ENCODE measurements around the gene MAP3K2. TPM values are rescaled to one million over a fixed set of nuclear protein-coding genes. Genes with fewer than 3 reads are reported as not detected.
A peak's percentile ranks its signal among the peaks of the same experiment; 100 is the strongest.
"Not testable (repeated sequence)": the region's sequence is repeated elsewhere in the genome, so short reads cannot be mapped to it uniquely, and the experiment has no call there.

MAP3K2 gene
- total RNA-seq, 4 donors from 2014 or later, result 33.8 to 46.4 (median 39.4) TPM

GRCh38 chr2:127413782-127414637 lies 26.2 kb upstream of the MAP3K2 start:
- H3K4me1 ChIP-seq, result peaks cover 17 to 22% of the 10 kb centered on the region in 2 donors
- H3K9me3 ChIP-seq, result no peaks in the 10 kb centered on the region
- intact Hi-C loops (cut with DNase I; ENCODE audit: low total_unique reads) (loop anchor here (2.0 to 10.0 kb wide), 6 partner anchors 95 to 759 kb away; partner anchors contain the start of genes GYPC and SFT2D3), in situ Hi-C loops (cut with MboI; ENCODE audit: low sequenced_read_pairs in 4 of 4) (loop anchor here in 1 of 4 donors (25.0 kb wide), 1 partner anchor 327 kb away; no protein-coding TSS in a partner anchor)
- ATAC-seq, result no peak
- TF ChIP-seq CTCF (IDR thresholded peaks at IDR 0.05 in 4 of 5, conservative IDR thresholded peaks at IDR 0.05 in 1 of 5) (no peak), POLR2A (IDR thresholded peaks at IDR 0.05) (no peak)
- no peak overlapping the region for H3K4me3 ChIP-seq
- peak overlapping the region in 1 of 4 donors; percentile 95 for H3K27ac ChIP-seq
- DNase-seq, result no peak
- H3K27me3 ChIP-seq, result peaks cover 0 to 9% (median 0%) of the 10 kb centered on the region in 3 donors
- H3K36me3 ChIP-seq, result no peaks in the 10 kb centered on the region

DNA sequence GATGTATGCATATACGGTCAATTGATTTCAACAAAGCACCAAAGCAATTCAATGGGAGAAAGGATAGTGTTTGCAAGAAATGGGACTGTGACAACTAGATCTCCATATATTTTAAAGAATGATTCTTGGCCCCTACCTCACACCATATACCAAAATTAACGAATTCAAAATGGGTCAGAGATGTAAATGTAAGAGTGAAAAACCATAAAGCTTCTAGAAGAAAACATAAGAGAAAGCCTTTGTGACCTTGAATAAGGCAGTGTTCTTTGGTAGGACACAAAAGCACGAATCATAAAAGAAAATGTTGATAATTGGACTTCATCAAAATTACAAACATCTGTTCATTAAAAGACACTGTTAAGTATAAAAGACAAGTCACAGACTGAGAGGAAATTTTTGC lies 25.4 kb upstream of the MAP3K2 start:
- no peak overlapping the region for H3K4me3 ChIP-seq
- H3K9me3 ChIP-seq, result no peaks in the 10 kb centered on the region
- H3K4me1 ChIP-seq, result peaks cover 22 to 25% of the 10 kb centered on the region in 2 donors
- no peak for ATAC-seq
- peaks cover 0 to 9% (median 0%) of the 10 kb centered on the region in 3 donors for H3K27me3 ChIP-seq
- intact Hi-C loops (cut with DNase I; ENCODE audit: low total_unique reads) (loop anchor here (2.0 to 10.0 kb wide), 6 partner anchors 96 to 758 kb away; partner anchors contain the start of genes GYPC and SFT2D3), in situ Hi-C loops (cut with MboI; ENCODE audit: low sequenced_read_pairs in 4 of 4) (loop anchor here in 1 of 4 donors (25.0 kb wide), 1 partner anchor 326 kb away; no protein-coding TSS in a partner anchor)
- no peak for TF ChIP-seq CTCF (IDR thresholded peaks at IDR 0.05 in 4 of 5, conservative IDR thresholded peaks at IDR 0.05 in 1 of 5)
- TF ChIP-seq POLR2A (IDR thresholded peaks at IDR 0.05), result no peak
- no peaks in the 10 kb centered on the region for H3K36me3 ChIP-seq
- H3K27ac ChIP-seq, result peak overlapping the region in 1 of 4 donors; percentile 95
- DNase-seq, result no peak

GRCh38 chr2:127411653-127412369 lies 24.0 kb upstream of the MAP3K2 start:
- intact Hi-C loops (cut with DNase I; ENCODE audit: low total_unique reads), result loop anchor here (1.0 to 10.0 kb wide), 7 partner anchors 24 to 757 kb away; partner anchors contain the start of genes GYPC and SFT2D3
- no peaks in the 10 kb centered on the region for H3K9me3 ChIP-seq
- peaks cover 0 to 2% (median 0%) of the 10 kb centered on the region in 3 donors for H3K27me3 ChIP-seq
- peak; percentile 73 to 83 for ATAC-seq
- TF ChIP-seq POLR2A (IDR thresholded peaks at IDR 0.05) (peak; percentile 50 to 78), CTCF (IDR thresholded peaks at IDR 0.05 in 4 of 5, conservative IDR thresholded peaks at IDR 0.05 in 1 of 5) (peak in 1 of 5 experiments; percentile 51)
- H3K36me3 ChIP-seq, result no peaks in the 10 kb centered on the region
- DNase-seq, result peak; percentile 88 to 93
- peak overlapping the region; percentile 86 to 95 (median 89) for H3K27ac ChIP-seq
- peaks cover 22 to 30% of the 10 kb centered on the region in 2 donors for H3K4me1 ChIP-seq
- peak overlapping the region in 1 of 4 donors; percentile 18 for H3K4me3 ChIP-seq
- in situ Hi-C loops (cut with MboI; ENCODE audit: low sequenced_read_pairs in 4 of 4), result loop anchor here in 1 of 4 donors (25.0 kb wide), 1 partner anchor 325 kb away; no protein-coding TSS in a partner anchor

GRCh38 chr2:127410871-127411652 lies 23.3 kb upstream of the MAP3K2 start:
- Histone ChIP-seq H3K4me1 (peaks cover 18 to 30% of the 10 kb centered on the region in 2 donors), H3K4me3 (peak overlapping the region in 1 of 4 donors; percentile 7), H3K27me3 (no peaks in the 10 kb centered on the region), H3K27ac (peak overlapping the region; percentile 86 to 95 (median 89)), H3K9me3 (no peaks in the 10 kb centered on the region), H3K36me3 (no peaks in the 10 kb centered on the region)
- in situ Hi-C loops (cut with MboI; ENCODE audit: low sequenced_read_pairs in 4 of 4), result loop anchor here in 1 of 4 donors (25.0 kb wide), 1 partner anchor 324 kb away; no protein-coding TSS in a partner anchor
- no peak for ATAC-seq
- no peak for DNase-seq
- intact Hi-C loops (cut with DNase I; ENCODE audit: low total_unique reads), result loop anchor here (5.0 to 10.0 kb wide), 5 partner anchors 216 to 756 kb away; partner anchors contain the start of genes GYPC and SFT2D3
- TF ChIP-seq POLR2A (IDR thresholded peaks at IDR 0.05) (no peak), CTCF (IDR thresholded peaks at IDR 0.05 in 4 of 5, conservative IDR thresholded peaks at IDR 0.05 in 1 of 5) (no peak)

- ATAC-seq, H3K9me3 ChIP-seq, H3K36me3 ChIP-seq, H3K4me3 ChIP-seq, DNase-seq, H3K27me3 ChIP-seq: not testable (repeated sequence)
- intact Hi-C loops (cut with DNase I; ENCODE audit: low total_unique reads), result loop anchor here (5.0 to 10.0 kb wide), 5 partner anchors 215 to 755 kb away; partner anchors contain the start of genes GYPC and SFT2D3
- Histone ChIP-seq H3K27ac (peak overlapping the region; percentile 86 to 95 (median 89)), H3K4me1 (peaks cover 16 to 25% of the 10 kb centered on the region in 2 donors)
- in situ Hi-C loops (cut with MboI; ENCODE audit: low sequenced_read_pairs in 4 of 4), result loop anchor here in 1 of 4 donors (25.0 kb wide), 1 partner anchor 322 kb away; no protein-coding TSS in a partner anchor
These were observed 21.9 kb upstream of the MAP3K2 start for GRCh38 chr2:127409716-127410115.

All from gastrocnemius medialis (tissue), 4 donors.